Muscle layer of colon (tissue), 2 donors: ENCODE data around the gene ARL8A.
A peak's percentile ranks its signal among the peaks of the same experiment; 100 is the strongest.
"Not testable (repeated sequence)": the region's sequence is repeated elsewhere in the genome, so short reads cannot be mapped to it uniquely, and the experiment has no call there.

Experiments
- H3K27ac ChIP-seq: one replicate; pipeline ENCODE4 v1.7.0; 2013; ENCODE audit warnings: low read depth, mild to moderate bottlenecking, low read length, moderate library complexity
- H3K27me3 ChIP-seq, 2 donors: one replicate each; pipeline ENCODE4 v1.7.0; 2013; ENCODE audit warnings: low read length in 2 of 2, mild to moderate bottlenecking in 2 of 2; ENCODE audit not compliant: insufficient read depth in 2 of 2, control insufficient read depth in 1 of 2
- H3K36me3 ChIP-seq: one replicate; pipeline ENCODE4 v1.7.0; 2013; ENCODE audit warnings: mild to moderate bottlenecking, low read length; ENCODE audit not compliant: insufficient read depth
- H3K4me1 ChIP-seq: one replicate; pipeline ENCODE4 v1.7.0; 2013; ENCODE audit warnings: mild to moderate bottlenecking, low read length; ENCODE audit not compliant: insufficient read depth
- H3K4me3 ChIP-seq, 2 donors: one replicate each; pipeline ENCODE4 v1.7.0; 2013; ENCODE audit warnings: low read length in 2 of 2, low read depth in 1 of 2, mild to moderate bottlenecking in 1 of 2, moderate library complexity in 1 of 2
- H3K9ac ChIP-seq: one replicate; pipeline ENCODE4 v1.7.0; 2013; ENCODE audit warnings: low read length
- H3K9me3 ChIP-seq: one replicate; pipeline ENCODE4 v1.7.0; 2013; ENCODE audit warnings: mild to moderate bottlenecking, low read length
- donor health status: abdominal sarcoma.
- donor health status: Adenocarcinoma of cecum.

Gene ARL8A

DNA sequence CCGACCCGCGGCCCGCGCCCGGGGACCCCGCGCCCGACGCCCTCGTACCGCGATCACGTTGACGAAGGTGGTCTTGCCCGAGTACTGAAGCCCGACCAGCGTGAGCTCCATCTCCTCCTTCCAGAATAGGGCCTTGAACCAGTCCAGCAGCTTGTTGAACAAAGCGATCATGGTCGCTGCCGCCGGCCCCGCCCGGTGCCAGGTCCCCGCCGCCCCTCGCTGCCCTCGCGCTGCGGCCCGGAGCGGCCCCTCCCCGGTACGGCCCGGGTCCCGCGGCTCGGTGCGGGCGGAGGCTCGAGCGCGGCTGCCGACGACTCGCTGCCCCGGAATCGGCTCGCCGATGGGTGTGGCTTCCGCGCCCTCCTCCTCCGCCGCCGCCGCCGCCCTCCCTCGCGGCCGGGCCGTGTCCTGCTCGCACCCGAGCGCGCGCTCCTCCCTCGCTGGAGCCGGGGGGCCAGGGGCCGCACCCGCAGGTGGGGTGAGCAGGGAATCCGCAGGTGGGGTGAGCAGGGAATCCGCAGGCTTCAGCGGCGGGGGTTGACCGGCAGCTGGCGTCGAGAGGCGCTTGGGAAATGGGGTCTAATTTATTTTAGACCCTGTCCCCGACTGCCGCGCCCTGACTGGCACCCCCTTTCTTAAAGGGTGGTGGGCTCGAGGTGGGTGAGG lies at the start of gene ARL8A:
Gene ARL8A (minus strand): TSS at position 336 of the 666 bp plus-strand sequence. CDS start 165 bp downstream, at position 171.
- Histone ChIP-seq H3K4me3 (peak within 1 kb of the TSS; percentile 89 to 96), H3K27ac (peak within 1 kb of the TSS; percentile 83), H3K4me1 (peaks cover 31% of the 10 kb centered on the region), H3K9ac (peak within 1 kb of the TSS; percentile 96), H3K9me3 (no peaks in the 10 kb centered on the region), H3K36me3 (no peaks in the 10 kb centered on the region), H3K27me3 (no peaks in the 10 kb centered on the region)

DNA sequence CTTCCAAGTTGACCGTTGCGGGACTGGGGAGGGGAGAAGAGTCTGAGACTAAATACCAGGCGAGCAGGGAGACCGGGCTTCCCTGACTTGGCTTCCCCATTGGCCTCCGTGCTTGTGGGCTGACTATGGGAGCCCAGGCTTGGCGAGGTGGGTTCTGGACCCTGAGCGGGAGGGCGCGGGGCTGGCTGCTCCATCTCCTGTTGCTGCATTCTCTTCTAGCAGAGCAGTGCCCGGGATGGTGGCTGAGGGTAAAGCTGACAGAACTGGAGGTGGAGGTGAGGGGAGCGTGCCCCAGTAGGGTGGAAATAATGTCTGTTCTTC lies 49.8 kb upstream of the ARL8A start:
- Histone ChIP-seq H3K27ac (no peak overlapping the region), H3K4me1 (peaks cover 3% of the 10 kb centered on the region), H3K9ac (no peak overlapping the region), H3K4me3 (no peak overlapping the region), H3K27me3 (peaks cover 12 to 23% of the 10 kb centered on the region in 2 donors), H3K9me3 (no peaks in the 10 kb centered on the region), H3K36me3 (no peaks in the 10 kb centered on the region)

DNA sequence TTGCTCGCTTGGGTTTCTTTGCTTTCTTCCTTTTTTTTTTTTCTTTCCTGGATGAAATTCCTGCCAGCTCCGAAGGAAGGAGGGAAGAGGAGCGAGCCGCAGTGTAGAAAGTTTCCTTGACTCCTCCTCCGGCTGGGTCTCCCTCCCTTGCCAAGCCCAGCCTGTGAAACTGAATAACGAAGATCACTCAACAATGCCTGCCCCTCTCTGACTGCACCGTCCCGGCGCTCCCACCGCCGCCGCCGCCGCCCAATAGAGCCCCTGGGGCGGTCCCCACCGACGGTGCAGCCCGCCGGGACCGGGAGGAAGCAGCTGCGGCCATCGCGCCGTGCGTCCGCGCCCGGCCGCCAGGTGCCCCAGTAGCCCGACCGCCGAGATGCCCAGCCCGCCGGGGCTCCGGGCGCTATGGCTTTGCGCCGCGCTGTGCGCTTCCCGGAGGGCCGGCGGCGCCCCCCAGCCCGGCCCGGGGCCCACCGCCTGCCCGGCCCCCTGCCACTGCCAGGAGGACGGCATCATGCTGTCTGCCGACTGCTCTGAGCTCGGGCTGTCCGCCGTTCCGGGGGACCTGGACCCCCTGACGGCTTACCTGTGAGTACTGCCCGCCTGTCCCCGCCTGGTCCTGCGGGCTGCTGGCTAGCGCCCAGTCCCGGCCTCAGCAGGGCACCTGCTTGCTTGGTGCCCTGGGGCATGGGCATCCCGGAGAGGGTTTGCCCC lies 49.2 kb upstream of the ARL8A start, which contains the start of gene LGR6:
Gene LGR6 (plus strand): TSS at position 186 of the 714 bp plus-strand sequence. CDS start 191 bp downstream, at position 377.
- no peaks in the 10 kb centered on the region for H3K9me3 ChIP-seq
- H3K27ac ChIP-seq: no peak within 1 kb of the TSS
- H3K4me1 ChIP-seq: peaks cover 3% of the 10 kb centered on the region
- no peak within 1 kb of the TSS for H3K9ac ChIP-seq
- H3K4me3 ChIP-seq: no peak within 1 kb of the TSS
- peaks cover 12 to 23% of the 10 kb centered on the region in 2 donors for H3K27me3 ChIP-seq
- H3K36me3 ChIP-seq: no peaks in the 10 kb centered on the region

DNA sequence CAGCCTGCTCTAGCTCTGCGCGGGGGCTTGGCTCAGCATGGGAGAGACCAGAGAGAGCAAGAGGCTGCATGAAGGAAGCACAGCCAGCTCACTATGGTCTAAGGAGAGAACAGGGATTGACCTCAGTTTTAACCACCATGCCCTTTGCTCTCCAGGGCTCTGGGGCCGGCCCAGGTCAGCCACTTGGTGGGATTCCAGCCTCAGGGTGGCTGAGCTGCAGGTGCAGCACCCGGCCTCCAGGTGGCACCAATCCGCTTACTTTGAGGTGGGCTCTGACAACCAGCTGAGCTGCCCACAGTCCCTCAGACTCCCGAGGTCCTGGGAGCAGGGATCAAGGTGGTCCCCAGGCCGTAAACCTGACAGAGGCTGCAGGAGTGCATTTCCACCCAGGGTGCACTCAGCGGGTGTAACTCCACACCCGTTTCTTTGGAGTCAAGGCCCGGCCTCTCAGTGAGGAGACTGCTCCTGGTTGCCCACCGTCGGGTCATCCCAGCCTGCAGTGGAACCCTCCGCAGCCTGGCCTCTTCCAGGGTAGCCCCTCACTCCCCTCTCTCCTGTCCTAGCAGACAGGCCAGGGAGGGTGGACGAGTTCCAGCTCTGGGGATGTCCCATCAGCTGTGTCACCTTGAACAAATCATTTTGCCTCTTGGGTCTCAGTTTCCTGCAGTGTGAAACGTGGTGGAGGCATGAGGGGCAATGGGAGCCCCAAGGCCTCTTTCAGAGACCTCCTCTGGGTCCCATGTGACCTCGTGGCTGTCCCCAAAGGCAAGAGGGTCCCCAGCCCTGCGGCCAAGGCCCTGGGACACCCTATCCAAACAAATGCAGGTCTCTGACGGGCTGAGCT lies 48.5 kb upstream of the ARL8A start:
- no peak overlapping the region for H3K9ac ChIP-seq
- H3K27me3 ChIP-seq: peaks cover 12 to 23% of the 10 kb centered on the region in 2 donors
- H3K9me3 ChIP-seq: no peaks in the 10 kb centered on the region
- no peak overlapping the region for H3K27ac ChIP-seq
- H3K4me3 ChIP-seq: no peak overlapping the region
- H3K4me1 ChIP-seq: peaks cover 3% of the 10 kb centered on the region
- no peaks in the 10 kb centered on the region for H3K36me3 ChIP-seq

DNA sequence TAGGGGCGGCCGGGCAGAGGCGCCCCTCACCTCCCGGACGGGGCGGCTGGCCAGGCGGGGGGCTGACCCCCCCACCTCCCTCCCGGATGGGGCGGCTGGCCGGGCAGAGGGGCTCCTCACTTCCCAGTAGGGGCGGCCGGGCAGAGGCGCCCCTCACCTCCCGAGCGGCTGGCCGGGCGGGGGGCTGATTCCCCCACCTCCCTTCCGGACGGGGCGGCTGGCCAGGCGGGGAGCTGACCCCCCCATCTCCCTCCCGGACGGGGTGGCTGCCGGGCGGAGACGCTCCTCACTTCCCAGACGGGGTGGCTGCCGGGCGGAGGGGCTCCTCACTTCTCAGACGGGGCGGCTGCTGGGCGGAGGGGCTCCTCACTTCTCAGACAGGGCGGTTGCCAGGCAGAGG lies 46.9 kb upstream of the ARL8A start:
- H3K4me3 ChIP-seq, H3K27ac ChIP-seq, H3K4me1 ChIP-seq, H3K9ac ChIP-seq, H3K9me3 ChIP-seq, H3K36me3 ChIP-seq: not testable (repeated sequence)
- peaks cover 12 to 23% of the 10 kb centered on the region in 2 donors for H3K27me3 ChIP-seq

DNA sequence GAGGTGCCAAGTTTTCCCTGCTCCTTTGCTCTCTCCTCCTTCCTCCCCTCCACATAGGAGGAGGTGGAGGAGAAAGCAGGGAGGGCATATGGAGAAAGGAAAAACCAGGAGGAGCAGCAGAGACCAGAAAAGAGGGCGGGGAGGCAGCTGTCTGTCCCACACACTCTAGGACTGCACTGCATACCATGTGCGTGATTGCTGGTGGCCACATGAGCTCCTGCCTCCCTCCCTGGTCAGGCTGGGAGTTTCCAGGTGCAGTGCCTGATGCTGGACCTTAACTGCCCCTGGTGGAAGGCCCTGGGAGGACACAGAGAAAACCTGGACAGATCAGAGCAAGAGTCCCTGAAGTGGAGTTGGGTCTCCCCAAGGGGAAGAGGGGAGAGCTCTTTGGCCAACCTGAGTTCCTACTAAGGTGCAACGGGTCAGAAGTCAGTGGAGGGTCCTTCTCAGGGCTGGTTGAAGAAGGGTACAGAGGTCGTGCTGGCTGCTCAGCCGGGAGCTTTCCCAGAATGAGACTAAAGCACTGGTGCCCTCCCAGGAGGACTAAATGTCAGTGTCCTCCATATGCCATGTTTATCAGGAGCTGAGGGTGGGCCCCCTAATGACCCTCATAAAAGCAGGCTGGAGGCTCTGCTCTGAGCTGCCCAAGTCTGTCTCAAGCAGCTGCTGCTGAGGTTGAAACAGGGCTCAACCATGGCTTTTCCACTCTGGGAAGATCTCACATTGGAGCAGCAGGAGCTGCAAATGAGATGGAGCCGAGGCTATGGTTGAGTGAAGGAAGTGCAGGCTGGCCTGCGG lies 45.6 kb upstream of the ARL8A start:
- no peak overlapping the region for H3K9ac ChIP-seq
- no peak overlapping the region for H3K4me3 ChIP-seq
- peaks cover 3% of the 10 kb centered on the region for H3K4me1 ChIP-seq
- no peaks in the 10 kb centered on the region for H3K36me3 ChIP-seq
- no peaks in the 10 kb centered on the region for H3K9me3 ChIP-seq
- H3K27ac ChIP-seq: no peak overlapping the region
- peaks cover 12 to 20% of the 10 kb centered on the region in 2 donors for H3K27me3 ChIP-seq

DNA sequence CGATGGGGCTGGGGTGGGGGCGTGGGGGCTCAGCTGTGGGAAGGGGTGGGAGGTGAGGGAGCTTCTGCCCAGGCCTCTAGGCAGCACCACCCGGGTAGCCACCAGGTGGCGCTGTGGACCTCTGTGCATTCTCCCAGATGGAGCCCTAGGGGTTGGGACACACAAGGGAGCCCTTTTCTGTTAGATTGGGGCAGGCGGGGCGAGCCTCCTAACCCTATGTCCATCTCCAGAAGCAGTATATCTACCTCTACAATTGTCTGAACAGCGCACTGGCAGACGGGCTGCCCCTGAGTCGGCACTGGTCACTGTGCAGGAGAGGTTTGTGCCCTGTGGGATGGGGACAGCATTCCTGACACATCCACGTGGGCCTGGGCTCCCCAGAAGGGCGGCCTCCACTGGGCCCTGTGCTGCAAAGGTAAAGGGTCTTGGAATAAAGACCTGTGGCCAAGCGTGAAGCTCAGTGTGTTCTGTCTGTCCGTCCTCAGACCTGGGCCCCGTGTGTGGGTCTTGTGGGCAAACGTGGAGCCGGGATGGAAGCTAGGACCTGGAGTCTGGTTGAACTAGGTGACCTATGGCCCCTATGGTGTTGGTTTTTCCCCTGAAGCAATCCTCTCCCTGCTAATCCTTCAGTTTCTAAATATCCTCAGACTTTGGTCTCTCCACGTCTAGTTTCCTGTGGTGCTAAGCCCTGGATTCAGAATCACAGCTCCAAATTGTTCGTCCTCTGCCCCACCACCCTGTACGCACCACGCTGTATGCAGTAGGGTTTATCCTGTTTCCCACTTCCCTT lies 44.7 kb upstream of the ARL8A start:
- H3K27me3 ChIP-seq: peaks cover 12% of the 10 kb centered on the region in 2 donors
- no peaks in the 10 kb centered on the region for H3K36me3 ChIP-seq
- no peak overlapping the region for H3K27ac ChIP-seq
- no peak overlapping the region for H3K4me3 ChIP-seq
- no peaks in the 10 kb centered on the region for H3K9me3 ChIP-seq
- H3K4me1 ChIP-seq: peaks cover 3% of the 10 kb centered on the region
- no peak overlapping the region for H3K9ac ChIP-seq

DNA sequence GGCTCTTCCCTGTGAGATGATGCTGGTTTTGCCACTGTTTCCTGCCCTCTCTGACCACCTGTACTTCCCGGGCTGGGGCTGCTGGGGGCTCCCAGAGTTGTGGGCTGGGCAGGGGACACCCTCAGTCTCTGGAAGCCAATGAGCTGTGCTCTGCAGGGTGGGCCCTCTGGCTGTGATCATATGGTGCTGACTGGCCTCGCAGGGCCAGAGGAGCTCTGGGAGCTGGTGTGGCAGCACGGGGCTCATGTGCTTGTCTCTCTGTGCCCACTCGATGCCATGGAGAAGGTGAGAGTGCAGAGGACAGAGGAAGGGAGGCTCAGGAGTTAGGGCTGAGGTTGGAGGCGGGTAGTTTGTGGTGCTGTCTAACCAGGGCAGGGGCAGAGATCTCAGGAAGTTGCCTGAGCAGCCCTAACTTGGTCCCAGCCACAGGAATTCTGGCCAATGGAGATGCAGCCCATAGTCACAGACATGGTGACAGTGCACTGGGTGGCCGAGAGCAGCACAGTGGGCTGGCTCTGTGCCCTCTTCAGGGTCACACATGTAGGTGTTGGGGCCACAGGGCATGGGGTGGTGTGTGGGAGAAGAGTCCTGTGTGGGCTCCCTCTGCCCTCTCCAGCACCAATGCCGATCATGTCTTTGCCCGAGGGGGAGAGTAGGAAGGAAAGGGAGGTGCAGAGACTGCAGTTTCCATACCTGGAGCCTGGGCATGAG lies 43.3 kb upstream of the ARL8A start:
- Histone ChIP-seq H3K4me1 (no peaks in the 10 kb centered on the region), H3K4me3 (no peak overlapping the region), H3K27me3 (peaks cover 1 to 5% of the 10 kb centered on the region in 2 donors), H3K9me3 (no peaks in the 10 kb centered on the region), H3K9ac (no peak overlapping the region), H3K36me3 (no peaks in the 10 kb centered on the region), H3K27ac (no peak overlapping the region)

DNA sequence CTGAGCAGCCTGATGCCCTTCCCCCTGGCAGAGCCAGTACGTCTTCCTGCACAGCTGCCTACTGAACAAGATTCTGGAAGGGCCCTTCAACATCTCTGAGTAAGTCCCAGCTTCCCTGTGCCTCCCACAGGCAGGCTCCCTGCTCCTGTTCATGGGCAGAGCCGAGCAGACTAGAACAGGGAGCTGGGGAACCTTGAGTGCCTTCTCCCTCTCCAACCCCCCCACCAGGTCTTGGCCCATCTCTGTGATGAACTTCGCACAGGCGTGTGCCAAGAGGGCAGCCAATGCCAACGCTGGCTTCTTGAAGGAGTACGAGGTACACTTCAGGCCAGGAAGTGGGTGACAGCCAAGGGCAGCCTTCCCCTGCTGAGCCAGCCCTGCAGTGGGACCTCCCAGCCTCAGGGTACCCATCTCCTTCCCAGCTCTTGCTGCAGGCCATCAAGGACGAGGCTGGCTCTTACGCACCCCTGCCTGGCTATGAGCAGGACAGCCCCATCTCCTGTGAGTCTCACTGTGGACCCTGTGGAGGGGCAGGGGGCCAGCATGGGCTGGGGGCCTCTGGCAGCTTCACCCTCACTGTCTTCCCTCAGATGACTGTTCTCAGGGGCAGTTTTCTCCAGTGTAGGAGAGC lies 42.6 kb upstream of the ARL8A start:
- Histone ChIP-seq H3K9me3 (no peaks in the 10 kb centered on the region), H3K4me3 (no peak overlapping the region), H3K4me1 (no peaks in the 10 kb centered on the region), H3K27me3 (peaks cover 0 to 4% of the 10 kb centered on the region in 2 donors), H3K36me3 (no peaks in the 10 kb centered on the region), H3K9ac (no peak overlapping the region), H3K27ac (no peak overlapping the region)

DNA sequence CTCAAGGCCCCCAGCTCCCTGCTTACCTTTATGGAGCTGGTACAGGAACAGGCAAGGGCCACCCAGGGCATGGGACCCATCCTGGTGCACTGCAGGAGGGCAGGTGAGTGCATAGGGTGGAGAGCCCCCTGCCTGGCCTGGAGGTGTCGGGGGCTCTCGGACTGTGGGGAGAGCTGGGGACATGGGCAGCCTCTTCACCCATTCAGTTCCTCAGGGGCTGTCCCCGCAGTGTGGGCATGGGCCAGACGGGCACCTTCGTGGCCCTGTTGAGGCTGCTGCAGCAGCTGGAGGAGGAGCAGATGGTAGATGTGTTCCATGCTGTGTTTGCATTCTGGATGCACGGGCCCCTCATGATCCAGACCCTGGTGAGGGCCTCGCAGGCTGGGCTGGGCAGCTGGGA lies 41.8 kb upstream of the ARL8A start:
- H3K27me3 ChIP-seq: peaks cover 0 to 10% of the 10 kb centered on the region in 2 donors
- H3K27ac ChIP-seq: no peak overlapping the region
- H3K9me3 ChIP-seq: no peaks in the 10 kb centered on the region

More for the DNA sequence above, 41.8 kb upstream of the ARL8A start:
- Histone ChIP-seq H3K4me3 (no peak overlapping the region), H3K9ac (no peak overlapping the region), H3K36me3 (no peaks in the 10 kb centered on the region), H3K4me1 (no peaks in the 10 kb centered on the region)
